Measurements from ENCODE around the gene NTF3.
"Not testable (repeated sequence)": the region's sequence is repeated elsewhere in the genome, so short reads cannot be mapped to it uniquely, and the experiment has no call there.

Gene NTF3

DNA sequence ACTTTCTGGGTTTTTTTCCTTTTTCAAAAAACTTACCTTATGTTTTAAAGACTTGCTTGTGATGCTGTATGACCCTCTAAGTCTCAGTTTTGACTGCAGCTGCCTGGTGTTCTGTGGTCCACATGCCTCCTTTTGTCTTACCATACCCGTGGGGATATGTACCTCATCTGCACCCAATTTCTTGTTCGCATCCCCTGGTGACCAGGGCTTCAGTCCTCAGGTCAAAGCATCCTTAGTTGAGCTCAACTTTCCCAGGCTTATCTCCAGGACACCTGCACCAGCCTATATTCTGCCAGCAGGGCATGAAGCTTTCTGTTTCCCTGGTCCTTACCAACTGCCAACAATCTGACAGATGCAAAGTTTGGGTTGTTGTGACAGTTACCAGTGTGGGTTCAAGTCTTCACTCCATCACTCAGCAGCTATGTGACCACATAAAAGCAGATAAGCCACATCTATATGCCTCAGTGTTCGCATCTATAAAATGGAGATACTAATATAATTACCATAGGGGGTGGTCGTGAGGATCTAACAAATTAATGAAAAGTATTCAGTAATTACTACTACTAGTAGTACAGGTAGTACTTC lies 94.0 kb downstream of the NTF3 start:
- DNase-seq (ENCODE audit: low read depth), result no peak
- no peak for TF ChIP-seq CTCF (IDR thresholded peaks at IDR 0.05; ENCODE audit: control insufficient read depth, insufficient read depth, low read depth, low read length, missing control alignments)
- no peak overlapping the region for H3K4me3 ChIP-seq (ENCODE audit: control insufficient read depth, low read depth, low read length)

DNA sequence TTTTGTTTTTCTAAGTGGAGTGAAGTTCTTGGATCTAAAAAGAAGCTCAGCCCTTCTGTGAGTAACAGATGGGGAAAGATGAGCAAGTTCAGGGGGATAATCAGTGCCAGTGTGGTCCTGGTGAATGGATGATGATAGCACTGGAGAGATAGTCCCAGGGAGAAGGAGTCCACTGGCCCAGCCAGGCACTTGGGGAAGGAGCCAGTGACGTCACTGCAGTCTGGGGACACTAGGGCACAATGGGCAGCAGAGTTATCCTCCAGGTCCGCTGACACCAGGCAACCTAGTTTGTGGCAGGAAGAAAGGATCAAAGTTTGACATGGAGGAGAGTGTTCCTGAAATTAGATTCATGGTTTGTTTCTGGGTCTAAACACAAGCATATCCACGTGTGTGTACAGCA lies 101.5 kb downstream of the NTF3 start:
- no peak for DNase-seq (ENCODE audit: low read depth)
- H3K4me3 ChIP-seq (ENCODE audit: control insufficient read depth, low read depth, low read length), result no peak overlapping the region
- TF ChIP-seq CTCF (IDR thresholded peaks at IDR 0.05; ENCODE audit: control insufficient read depth, insufficient read depth, low read depth, low read length, missing control alignments), result no peak

- no peak overlapping the region for H3K4me3 ChIP-seq (ENCODE audit: control insufficient read depth, low read depth, low read length)
- no peak for TF ChIP-seq CTCF (IDR thresholded peaks at IDR 0.05; ENCODE audit: control insufficient read depth, insufficient read depth, low read depth, low read length, missing control alignments)
- DNase-seq (ENCODE audit: low read depth), result no peak
Observed at GRCh38 chr12:5534426-5535199, 102.7 kb downstream of the NTF3 start.

GRCh38 chr12:5535541-5535940 lies 103.6 kb downstream of the NTF3 start:
- no peak for DNase-seq (ENCODE audit: low read depth)
- TF ChIP-seq CTCF (IDR thresholded peaks at IDR 0.05; ENCODE audit: control insufficient read depth, insufficient read depth, low read depth, low read length, missing control alignments), result no peak
- no peak overlapping the region for H3K4me3 ChIP-seq (ENCODE audit: control insufficient read depth, low read depth, low read length)

DNA sequence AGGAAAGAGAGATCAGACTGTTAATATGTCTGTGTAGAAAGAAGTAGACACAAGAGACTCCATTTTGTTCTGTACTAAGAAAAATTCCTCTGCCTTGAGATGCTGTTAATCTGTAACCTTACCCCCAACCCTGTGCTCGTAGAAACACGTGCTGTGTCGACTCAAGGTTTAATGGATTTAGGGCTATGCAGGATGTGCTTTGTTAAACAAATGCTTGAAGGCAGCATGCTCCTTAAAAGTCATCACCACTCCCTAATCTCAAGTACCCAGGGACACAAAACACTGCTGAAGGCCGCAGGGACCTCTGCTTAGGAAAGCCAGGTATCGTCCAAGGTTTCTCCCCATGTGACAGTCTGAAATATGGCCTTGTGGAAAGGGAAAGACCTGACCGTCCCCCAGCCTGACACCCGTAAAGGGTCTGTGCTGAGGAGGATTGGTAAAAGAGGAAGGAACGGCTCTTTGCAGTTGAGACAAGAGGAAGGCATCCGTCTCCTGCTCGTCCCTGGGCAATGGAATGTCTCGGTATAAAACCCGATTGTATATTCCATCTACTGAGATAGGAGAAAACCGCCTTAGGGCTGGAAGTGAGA lies 105.2 kb downstream of the NTF3 start:
- DNase-seq (ENCODE audit: low read depth); H3K4me3 ChIP-seq (ENCODE audit: control insufficient read depth, low read depth, low read length): not testable (repeated sequence)

DNA sequence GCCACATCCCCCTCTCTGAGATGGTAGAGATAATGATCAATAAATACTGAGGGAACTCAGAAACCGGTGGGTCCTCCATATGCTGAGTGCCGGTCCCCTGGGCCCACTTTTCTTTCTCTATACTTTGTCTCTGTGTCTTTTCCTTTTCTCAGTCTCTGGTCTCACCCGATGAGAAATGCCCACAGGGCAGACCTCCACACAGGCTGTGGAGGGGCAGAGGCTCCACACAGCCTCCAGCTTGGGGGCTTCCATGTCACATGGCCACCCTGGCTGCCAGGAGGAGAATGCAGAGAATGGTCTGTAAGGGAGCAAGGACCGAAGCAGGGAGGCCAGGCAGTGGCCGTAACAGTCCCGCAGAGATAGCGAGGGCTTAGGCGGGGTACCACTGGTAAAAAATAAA lies 105.9 kb downstream of the NTF3 start:
- no peak overlapping the region for H3K4me3 ChIP-seq (ENCODE audit: control insufficient read depth, low read depth, low read length)
- DNase-seq (ENCODE audit: low read depth), result no peak
- no peak for TF ChIP-seq CTCF (IDR thresholded peaks at IDR 0.05; ENCODE audit: control insufficient read depth, insufficient read depth, low read depth, low read length, missing control alignments)
